ENCODE data around the gene TUBG2.
A peak's percentile ranks its signal among the peaks of the same experiment; 100 is the strongest.

Gene TUBG2

DNA sequence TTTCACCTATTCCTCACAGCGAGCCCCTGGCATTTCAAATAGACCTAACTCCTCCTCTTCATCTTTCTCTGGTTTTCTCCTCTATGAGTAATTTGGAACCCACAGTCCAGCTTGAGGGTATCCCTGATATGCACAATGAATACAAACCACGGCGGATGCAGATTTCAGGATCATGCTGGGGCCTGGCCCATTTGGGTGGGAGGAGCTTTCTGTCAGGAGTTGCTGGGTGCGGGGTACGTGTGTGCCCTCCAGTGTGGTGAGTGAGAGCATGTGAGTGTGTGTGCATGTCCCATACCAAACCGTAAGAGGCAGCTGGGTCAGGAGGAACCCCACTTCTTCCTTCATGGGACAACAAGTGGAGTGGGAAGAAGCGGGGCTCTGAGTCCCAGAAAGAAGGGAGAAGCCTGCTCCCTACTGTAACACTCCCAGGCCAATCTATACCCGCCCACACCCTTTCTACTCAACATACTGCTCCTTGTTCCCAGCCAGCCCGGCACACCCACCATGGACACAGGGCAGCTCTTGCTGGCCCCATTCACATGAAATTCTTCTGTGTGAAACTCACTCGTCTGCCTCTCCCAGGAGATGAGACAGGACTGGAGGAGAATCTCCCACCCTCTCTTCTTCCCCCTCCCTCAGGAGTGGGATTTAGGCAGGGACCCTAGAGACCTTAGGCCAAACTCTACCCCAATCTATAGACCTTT is 41.7 kb downstream of the TUBG2 start:
- no peak for DNase-seq

DNA sequence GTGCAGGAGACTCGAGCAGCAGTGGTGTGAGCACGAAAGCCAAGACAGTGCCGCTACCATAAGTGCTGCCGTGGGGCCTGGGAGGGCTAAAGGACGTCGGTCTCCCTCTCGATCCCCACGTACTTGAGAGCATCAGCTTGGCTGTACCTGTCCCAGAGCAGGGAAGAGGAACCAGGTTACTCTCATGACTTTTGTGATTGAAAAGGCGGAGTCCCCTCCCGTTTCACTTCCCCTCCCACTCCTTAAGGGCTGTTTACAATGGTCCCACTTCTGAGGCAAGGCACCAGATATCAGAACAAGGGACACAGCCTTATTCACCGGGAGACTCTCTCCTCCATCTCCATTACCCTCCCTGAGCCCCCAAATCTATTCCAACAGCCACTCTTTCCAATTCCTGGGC is 43.4 kb downstream of the TUBG2 start:
- DNase-seq, result no peak

DNA sequence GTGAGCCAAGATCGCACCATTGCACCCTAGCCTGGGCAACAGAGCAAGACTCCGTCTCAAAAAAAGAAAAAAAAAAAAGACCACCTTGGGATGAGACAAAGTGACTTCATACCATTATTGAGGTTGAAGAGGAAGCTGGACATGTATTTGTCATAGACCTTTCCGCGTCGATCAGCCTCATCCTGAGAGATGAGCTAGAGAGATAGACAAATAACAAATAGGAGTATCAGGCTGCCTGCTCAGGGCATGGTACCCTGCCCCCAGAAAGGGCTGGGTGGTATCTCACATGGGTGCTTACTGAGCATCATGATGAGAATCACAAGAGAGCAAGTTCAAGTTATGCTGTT is 45.4 kb downstream of the TUBG2 start:
- no peak for DNase-seq

DNA sequence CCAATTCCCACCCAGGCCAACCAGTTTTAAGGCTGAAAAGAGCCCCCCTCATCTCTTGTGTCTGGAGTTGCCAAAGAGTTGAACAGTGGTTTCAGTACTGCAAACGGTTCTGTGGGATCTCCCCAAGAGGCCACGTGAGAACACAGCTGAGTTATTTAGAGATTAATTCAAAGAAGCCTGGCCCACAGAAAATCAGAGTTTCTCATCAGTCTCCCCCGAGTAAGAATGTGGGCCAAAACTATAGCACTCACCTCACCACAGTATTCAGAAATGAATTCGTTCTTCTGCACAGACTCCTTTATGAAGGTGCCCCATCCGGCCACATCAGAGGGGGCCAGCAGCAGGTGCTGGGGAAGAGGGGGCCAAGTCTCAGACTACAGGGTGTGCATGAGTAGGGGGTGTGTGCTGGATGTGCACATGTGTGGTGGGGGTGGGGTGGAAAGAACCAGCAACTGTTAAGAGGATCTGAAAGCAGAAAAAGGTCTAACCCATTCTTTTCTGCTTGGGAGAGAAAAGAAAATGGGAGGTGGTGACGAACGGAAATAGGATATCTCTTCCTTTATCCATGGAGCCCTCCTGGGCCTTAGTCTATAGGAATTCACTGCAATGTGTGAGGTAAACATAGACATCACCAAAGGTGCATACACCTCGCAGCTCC is 45.9 kb downstream of the TUBG2 start:
- peak; percentile 39 for DNase-seq

DNA sequence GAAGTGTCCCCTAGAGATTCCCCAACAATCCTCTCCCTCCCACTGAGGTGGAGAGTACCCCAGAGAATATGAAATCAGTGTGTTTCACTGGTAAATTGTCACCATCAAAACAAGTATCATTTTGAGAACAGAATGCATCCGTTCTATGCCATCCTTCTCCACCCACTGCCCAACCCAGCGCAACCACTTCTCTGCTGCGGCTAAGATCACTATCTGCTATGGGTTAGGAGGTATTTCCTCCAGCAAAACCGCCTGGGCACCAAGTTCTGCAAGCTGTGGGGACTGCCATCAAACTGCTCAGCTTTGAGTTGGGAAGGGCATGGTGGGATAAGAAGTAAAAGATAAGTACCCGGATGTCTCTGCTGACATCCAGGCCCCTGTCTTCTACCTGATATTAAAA is 47.6 kb downstream of the TUBG2 start:
- DNase-seq, result peak; percentile 65

DNA sequence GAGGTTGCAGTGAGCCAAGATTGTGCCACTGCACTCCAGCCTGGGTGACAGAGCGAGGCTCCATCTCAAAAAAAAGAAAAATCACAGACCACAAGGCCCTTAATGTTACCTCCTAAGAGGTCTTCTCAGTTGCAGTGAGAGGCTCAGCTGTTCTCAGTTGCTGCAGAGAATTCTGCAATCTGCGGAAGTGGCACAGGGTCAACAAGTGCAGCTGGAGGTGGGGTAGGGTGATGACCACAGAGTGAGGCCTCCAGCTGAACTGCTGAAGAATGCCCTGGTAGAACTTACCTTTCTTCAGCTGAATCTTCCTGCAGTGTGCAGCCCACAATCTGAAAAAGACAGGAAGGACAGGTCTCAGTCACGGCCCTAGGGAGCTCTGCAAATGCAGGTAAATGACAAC is 49.5 kb downstream of the TUBG2 start:
- no peak for DNase-seq

DNA sequence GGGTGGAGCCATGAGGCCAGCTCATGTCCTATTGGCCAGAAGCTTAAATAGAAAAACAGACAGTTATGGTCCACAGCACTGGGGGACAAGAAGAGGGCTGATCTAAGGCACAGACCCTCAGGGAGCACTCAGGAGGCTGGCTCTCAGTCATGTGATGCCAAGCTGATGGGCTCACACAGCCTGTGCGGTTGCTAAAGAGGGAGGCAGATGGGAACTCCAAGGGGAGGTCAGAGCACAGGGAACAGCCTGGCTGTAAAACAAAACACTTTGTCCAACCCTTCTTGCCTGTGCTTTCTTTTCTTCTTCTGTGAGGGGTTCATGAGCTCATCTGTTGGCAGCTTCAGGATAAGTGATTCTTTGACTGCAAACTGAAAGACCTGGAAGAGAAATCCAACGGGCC is 50.5 kb downstream of the TUBG2 start:
- no peak for DNase-seq
